ENCODE data around the gene NCOA7.
"Not testable (repeated sequence)": the region's sequence is repeated elsewhere in the genome, so short reads cannot be mapped to it uniquely, and the experiment has no call there.

Gene NCOA7

GRCh38 chr6:125927761-125928160, 137.0 kb downstream of the NCOA7 start:
- DNase-seq = no peak

DNA sequence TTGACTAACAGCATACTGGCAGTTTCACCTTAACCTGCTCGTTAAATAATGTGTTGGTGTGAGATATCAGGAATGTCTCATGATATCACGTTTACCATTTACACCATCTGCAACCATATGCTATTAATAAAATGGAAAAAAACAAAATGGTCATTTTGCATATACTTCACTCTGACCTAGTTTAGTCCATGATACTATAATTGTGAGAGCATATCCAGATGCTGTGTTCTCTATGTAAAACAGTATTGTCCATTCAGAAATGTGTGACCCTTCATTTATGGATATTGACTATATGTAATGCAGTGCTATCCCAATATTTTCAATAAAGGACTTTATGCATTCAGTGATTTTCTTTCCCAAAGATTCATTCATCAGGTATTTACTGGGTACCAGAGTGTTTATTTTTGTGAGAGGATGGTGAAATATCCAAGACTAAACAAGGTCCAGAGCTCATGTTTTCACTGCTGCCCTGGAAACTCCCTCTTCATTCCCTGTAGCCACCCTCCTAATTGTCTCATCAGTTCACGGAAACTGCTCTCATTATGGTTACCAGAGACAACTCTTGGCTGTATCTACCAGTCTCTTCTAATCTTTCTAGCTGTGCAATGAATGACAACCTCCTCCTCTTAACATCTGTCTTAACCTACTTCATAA, 140.1 kb downstream of the NCOA7 start:
- no peak for DNase-seq

DNA sequence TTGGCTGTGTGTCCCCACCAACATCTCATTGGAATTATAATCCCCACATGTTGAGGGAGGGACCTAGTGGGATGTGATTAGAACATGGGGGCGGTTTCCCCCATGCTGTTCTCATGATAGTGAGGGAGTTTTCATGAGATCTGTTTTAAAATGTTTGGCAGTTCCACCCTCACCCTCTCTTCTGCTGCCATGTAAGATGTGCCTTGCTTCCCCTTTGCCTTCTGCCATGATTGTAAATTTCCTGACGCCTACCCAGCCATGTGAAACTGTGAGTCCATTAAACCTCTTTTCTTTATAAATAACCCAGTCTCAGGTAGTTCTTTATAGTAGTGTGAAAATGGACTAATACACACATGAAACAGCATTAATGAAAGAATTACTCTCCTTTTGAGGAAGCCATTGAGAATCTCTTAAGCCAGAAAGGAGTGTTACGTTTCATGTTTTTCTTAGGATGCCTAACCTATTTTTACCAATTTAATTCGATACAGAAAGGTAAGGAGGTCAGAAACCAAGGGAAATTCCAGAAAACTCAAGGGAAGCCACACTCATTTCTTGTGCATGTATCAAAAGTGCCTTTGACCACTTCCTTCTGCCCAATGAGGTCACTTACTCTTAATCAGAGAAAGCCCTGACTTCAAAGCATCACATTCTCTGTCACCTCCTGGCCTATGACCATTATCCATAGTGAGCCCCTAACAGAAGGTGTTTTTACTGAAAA, 141.1 kb downstream of the NCOA7 start:
- DNase-seq = no peak

- DNase-seq = no peak
Observed at GRCh38 chr6:125932451-125932795, 141.7 kb downstream of the NCOA7 start.

- DNase-seq = not testable (repeated sequence)
Observed at GRCh38 chr6:125935520-125935919, 144.8 kb downstream of the NCOA7 start.

- no peak for DNase-seq
Observed at GRCh38 chr6:125939026-125939425, 148.3 kb downstream of the NCOA7 start.

- DNase-seq = no peak
Observed at GRCh38 chr6:125939791-125940190, 149.0 kb downstream of the NCOA7 start.

- no peak for DNase-seq
Observed at GRCh38 chr6:125940247-125941041, 149.7 kb downstream of the NCOA7 start.

DNA sequence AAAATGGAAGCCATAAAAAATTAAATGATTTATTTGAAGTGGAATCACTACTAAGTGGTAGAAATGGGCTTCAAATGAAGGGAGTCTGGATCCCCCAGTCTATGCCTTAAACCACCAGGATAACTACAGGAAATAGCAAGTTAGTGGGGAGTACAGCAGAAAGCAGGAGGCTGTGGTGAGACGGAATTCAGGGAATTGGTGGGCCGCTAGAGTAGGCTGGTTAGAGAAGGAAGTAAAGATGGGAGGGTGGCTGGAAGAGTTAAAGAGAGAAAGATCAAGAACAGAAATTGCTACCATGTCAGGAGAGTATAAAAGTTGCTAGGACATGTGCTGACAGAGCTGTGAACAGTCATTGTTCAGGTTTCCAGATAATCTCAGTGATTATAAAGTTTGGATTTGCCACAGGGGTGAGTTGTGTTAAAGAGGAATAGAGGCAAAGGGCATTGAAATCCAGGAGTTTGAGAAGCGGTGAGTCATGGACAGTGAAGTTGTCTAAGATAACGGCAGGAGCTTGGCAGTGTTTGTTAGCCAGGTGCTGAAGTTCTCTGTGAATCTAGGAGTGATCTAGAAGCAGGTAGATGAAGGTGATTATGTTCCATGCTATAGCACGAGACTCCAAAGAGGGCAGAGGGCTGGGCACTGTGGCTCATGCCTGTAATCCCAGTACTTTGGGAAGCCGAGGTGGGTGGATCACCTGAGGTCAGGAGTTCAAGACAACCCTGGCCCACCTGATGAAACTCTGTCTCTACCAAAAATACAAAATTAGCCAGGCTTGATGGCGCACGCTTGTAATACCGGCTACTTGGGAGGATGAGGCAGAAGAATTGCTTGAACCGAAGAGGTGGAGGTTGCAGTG, 152.1 kb downstream of the NCOA7 start:
- DNase-seq = no peak

- DNase-seq = no peak
Observed at GRCh38 chr6:125943528-125944433, 153.0 kb downstream of the NCOA7 start.

DNA sequence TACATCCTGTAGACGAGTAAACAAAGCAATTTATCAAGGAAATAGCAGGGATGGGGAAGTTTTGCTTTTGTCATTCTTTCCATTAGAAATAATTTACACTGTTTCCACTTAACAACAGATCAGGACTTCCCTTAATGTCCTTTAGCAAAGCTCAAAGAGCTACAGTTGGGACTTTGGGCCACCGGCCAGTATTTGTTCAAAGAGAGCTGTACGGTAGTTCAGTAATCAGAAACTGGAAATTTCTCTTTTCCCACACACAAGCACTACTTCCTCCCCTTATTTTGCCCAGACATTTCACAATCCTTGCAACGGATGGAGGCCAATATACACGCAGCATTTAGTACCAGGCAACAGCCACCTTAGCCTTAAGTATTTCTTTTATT, 153.7 kb downstream of the NCOA7 start:
- DNase-seq = no peak

DNA sequence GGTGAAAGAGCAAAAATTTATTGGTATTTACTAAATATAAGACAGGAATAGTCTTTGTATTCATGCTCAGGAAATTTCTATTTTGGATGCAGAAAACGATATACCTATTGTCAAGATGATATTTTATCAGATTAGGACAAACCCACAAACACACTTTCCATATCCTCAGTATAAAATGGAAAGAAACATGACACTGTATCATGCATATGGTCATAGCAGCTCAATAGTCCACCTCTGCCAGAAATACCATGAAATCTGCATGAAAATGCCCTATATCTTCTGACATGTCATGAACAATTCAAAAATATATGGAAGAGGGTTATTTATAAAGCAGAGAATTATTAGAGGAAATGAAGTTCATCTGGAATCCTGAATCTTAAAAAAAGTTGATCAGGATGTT, 154.1 kb downstream of the NCOA7 start:
- no peak for DNase-seq

DNA sequence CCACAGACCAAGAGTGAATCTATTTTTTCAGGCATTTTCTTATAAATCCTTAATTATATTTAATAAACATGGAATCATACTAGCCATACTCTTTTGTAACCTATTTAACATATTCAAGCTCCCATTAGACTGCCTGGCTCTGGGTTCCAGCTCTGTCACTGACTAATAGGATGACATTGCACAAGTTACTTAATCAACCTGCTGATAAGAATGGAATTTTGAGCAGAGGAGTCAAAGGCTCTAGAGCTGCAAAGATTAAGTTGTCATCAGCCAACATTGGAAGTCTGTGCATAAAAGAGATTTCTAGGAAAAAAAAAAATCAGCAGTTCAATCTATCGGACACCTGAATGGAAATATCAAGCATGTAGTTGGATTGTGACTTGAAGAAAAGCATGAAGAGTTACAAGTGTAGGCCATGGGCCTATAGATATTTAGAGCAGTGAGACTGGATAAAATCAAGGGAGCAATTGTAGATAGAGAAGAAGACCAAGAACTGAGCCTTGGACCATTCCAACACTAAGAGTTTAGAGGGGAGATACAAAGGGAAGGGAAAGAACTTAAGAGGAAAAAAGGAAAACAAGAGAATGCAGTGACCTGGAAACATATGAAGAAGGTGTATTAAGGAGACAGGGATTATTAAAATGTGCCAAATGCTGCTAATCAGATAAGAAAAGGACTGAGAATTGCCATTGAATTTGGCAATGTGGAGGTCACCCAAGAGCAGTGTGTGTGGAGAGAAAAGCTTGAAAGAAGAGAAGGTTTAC, 154.8 kb downstream of the NCOA7 start:
- DNase-seq = peak; percentile 15

- DNase-seq = no peak
Observed at GRCh38 chr6:125947615-125948014, 156.9 kb downstream of the NCOA7 start.

DNA sequence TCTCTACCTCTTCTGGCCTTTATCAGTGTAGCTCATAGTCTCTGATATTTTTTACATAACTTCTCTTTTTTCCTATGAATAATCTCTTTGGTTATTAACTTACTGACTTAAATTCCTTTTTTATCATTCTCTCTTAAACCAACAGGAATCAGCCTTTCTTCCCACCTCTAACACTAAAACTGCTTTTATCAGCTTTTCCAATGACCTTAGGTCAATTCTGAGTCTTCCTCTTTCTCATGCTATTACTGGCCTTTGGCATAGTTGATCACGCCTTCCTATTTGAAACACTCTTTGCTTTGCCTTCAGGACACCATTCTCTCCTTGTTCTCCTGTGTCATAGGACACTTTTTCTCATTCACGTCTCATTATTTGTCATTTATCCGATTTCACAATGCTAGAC, 157.7 kb downstream of the NCOA7 start:
- DNase-seq = no peak

GRCh38 chr6:125949069-125949468, 158.3 kb downstream of the NCOA7 start:
- DNase-seq = no peak

DNA sequence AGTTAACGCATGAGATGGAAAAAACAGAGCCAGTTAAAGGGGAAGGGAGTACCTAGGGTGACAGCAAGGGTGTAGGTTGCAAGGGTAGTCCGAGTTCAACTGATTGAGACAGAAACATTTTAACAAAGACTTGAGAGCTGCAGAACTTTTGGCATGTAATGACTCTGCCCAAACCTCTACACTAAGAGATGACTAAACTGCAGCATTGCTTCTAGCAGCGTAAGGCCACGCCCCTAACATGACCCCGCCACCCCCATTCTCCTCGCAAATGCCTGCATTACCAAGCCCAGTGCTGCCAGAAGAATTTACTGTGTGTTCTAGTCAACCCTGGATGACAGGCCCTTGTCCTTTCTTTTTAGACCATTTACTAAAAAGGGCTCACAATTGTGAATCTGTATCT, 159.5 kb downstream of the NCOA7 start:
- DNase-seq = no peak

DNA sequence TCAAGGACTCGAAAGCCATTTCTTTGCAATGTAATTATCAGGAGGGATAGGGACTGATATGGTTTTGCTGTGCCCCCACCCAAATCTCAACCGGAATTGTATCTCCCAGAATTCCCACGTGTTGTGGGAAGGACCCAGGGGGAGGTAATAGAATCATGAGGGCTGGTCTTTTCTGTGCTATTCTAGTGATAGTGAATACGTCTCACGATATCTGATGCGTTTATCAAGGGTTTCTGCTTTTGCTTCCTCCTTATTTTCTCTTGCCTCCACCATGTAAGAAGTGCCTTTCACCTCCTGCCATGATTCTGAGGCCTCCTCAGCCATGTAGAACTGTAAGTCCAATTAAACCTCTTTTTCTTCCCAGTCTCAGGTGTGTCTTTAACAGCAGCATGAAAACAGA, 160.0 kb downstream of the NCOA7 start:
- DNase-seq = not testable (repeated sequence)

DNA sequence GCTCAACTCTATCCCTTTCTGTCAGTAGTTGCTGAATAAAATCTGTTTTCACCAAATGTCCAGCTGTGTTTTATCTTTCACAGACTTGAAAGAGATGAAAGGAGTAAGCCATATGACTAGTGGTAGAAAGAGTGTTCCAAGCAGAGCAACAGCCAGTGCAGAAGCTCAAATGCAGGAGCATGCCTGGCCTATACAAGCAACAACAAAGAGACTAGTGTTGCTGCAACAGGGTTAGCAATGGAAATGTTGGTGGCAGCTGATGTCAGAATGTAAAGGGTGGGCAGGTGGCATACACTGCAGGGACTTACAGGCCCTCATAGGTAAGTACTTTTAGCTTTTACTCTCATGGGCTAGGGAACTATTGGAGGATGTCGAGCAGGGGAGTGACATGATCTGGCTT, 160.6 kb downstream of the NCOA7 start:
- DNase-seq = no peak

- no peak for DNase-seq
Observed at GRCh38 chr6:125952764-125953501, 162.2 kb downstream of the NCOA7 start.

- no peak for DNase-seq
Observed at GRCh38 chr6:125953502-125953875, 162.7 kb downstream of the NCOA7 start.
